Measurements from ENCODE around the gene CADM1. TPM values are rescaled to one million over a fixed set of nuclear protein-coding genes. Genes with fewer than 3 reads are reported as not detected.

CADM1 gene
- total and polyA plus RNA-seq, 4 experiments from 2014 or later, result 2.8 to 5.6 (median 3.3) TPM

- Histone ChIP-seq H3K36me3 (ENCODE audit: insufficient read depth, low read length) (no peaks in the 10 kb centered on the region), H3K27me3 (ENCODE audit: insufficient read depth, low read length) (no peaks in the 10 kb centered on the region), H3K9me3 (ENCODE audit: control insufficient read depth in 1 of 2, low read length in 2 of 2) (no peaks in the 10 kb centered on the region), H3K27ac (ENCODE audit: low read depth, low read length) (no peak overlapping the region), H3K4me1 (ENCODE audit: insufficient read depth, low read length) (peaks cover 4% of the 10 kb centered on the region), H3K4me3 (ENCODE audit: low read length in 2 of 2) (no peak overlapping the region)
- no peak for DNase-seq
- Mint-ChIP-seq H3K27me3 (peaks cover 2 to 3% of the 10 kb centered on the region in 2 donors), H3K4me3 (peak overlapping the region in 1 of 8 donors; percentile 27), H3K27ac (peak overlapping the region in 4 of 7 donors; percentile 13 to 36 (median 24)), H3K9me3 (peaks cover 0 to 4% (median 0%) of the 10 kb centered on the region in 8 donors), H3K4me1 (peaks cover 3 to 6% (median 5%) of the 10 kb centered on the region in 4 donors), H3K36me3 (no peaks in the 10 kb centered on the region)
- intact Hi-C loops (cut with micrococcal nuclease), result no loop called here
- ChIA-PET POLR2A (ENCODE audit: partially characterized antibody) (no interaction called here), CTCF (ENCODE audit: partially characterized antibody) (no interaction called here)
Measured at GRCh38 chr11:115222863-115223530, 281.2 kb downstream of the CADM1 start.

- Histone ChIP-seq H3K27ac (ENCODE audit: low read depth, low read length) (no peak overlapping the region), H3K4me3 (ENCODE audit: low read length in 2 of 2) (no peak overlapping the region), H3K36me3 (ENCODE audit: insufficient read depth, low read length) (no peaks in the 10 kb centered on the region), H3K27me3 (ENCODE audit: insufficient read depth, low read length) (no peaks in the 10 kb centered on the region), H3K9me3 (ENCODE audit: control insufficient read depth in 1 of 2, low read length in 2 of 2) (no peaks in the 10 kb centered on the region), H3K4me1 (ENCODE audit: insufficient read depth, low read length) (peaks cover 4% of the 10 kb centered on the region)
- peak overlapping the region in 1 of 8 donors; percentile 27 for H3K4me3 Mint-ChIP-seq
- DNase-seq, result peak in 2 of 5 donors; percentile 2 to 12
- H3K9me3 Mint-ChIP-seq, result peaks cover 0 to 4% (median 0%) of the 10 kb centered on the region in 8 donors
- intact Hi-C loops (cut with micrococcal nuclease), result no loop called here
- H3K4me1 Mint-ChIP-seq, result peaks cover 6 to 10% (median 8%) of the 10 kb centered on the region in 4 donors
- H3K36me3 Mint-ChIP-seq, result no peaks in the 10 kb centered on the region
- peak overlapping the region in 3 of 7 donors; percentile 13 to 36 (median 22) for H3K27ac Mint-ChIP-seq
- H3K27me3 Mint-ChIP-seq, result peaks cover 2 to 3% of the 10 kb centered on the region in 2 donors
- ChIA-PET CTCF (ENCODE audit: partially characterized antibody) (no interaction called here), POLR2A (ENCODE audit: partially characterized antibody) (no interaction called here)
Measured at GRCh38 chr11:115222218-115222862, 281.9 kb downstream of the CADM1 start.

DNA sequence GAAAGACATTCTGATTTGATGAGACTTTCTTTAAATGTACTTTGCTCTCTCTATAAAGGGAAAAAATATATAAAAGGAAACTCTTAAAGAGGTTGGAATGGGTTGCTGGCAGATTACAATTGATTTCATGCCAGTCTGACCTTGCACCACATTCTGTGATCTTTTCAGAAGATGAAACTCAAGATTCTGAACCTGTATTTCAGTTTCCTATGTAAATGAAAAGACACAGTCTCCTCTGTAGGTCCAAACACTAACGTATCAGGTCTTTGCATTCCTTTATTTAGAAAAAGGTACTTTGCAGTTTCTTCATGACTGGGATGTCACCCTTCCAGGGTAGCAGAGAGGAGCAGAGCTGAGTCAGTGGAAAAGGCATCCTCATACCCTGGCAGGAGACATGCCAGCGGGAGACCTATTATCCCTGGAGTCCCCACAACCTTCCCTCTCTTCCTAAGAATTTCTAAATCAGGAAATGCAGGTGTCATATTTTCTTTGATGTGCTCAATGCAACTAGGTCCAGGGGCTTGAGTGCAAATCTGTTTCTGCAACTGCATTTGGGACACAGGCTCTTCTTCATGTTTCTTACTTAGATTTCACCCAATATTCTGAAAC lies 282.6 kb downstream of the CADM1 start:
- no peak overlapping the region for H3K27ac ChIP-seq (ENCODE audit: low read depth, low read length)
- intact Hi-C loops (cut with micrococcal nuclease), result no loop called here
- POLR2A ChIA-PET (ENCODE audit: partially characterized antibody), result no interaction called here

GRCh38 chr11:115220911-115221310 lies 283.3 kb downstream of the CADM1 start:
- H3K27me3 ChIP-seq (ENCODE audit: insufficient read depth, low read length), result no peaks in the 10 kb centered on the region
- no peak overlapping the region for H3K4me3 Mint-ChIP-seq

More for the DNA sequence above, 282.6 kb downstream of the CADM1 start:
- no peak overlapping the region for H3K4me3 ChIP-seq (ENCODE audit: low read length in 2 of 2)
- CTCF ChIA-PET (ENCODE audit: partially characterized antibody), result no interaction called here
- H3K4me1 Mint-ChIP-seq, result peaks cover 8 to 10% (median 8%) of the 10 kb centered on the region in 4 donors
- no peaks in the 10 kb centered on the region for H3K9me3 ChIP-seq (ENCODE audit: control insufficient read depth in 1 of 2, low read length in 2 of 2)
- H3K36me3 ChIP-seq (ENCODE audit: insufficient read depth, low read length), result no peaks in the 10 kb centered on the region
- H3K27me3 ChIP-seq (ENCODE audit: insufficient read depth, low read length), result no peaks in the 10 kb centered on the region
- peaks cover 4% of the 10 kb centered on the region for H3K4me1 ChIP-seq (ENCODE audit: insufficient read depth, low read length)
- peaks cover 0 to 4% (median 0%) of the 10 kb centered on the region in 8 donors for H3K9me3 Mint-ChIP-seq
- no peak for DNase-seq
- peaks cover 1 to 2% of the 10 kb centered on the region in 2 donors for H3K27me3 Mint-ChIP-seq
- no peak overlapping the region for H3K4me3 Mint-ChIP-seq
- H3K36me3 Mint-ChIP-seq, result no peaks in the 10 kb centered on the region
- peak overlapping the region in 1 of 7 donors; percentile 36 for H3K27ac Mint-ChIP-seq

GRCh38 chr11:115220423-115220822 lies 283.8 kb downstream of the CADM1 start:
- Histone ChIP-seq H3K36me3 (ENCODE audit: insufficient read depth, low read length) (no peaks in the 10 kb centered on the region), H3K27ac (ENCODE audit: low read depth, low read length) (no peak overlapping the region), H3K9me3 (ENCODE audit: control insufficient read depth in 1 of 2, low read length in 2 of 2) (no peaks in the 10 kb centered on the region), H3K4me1 (ENCODE audit: insufficient read depth, low read length) (peaks cover 4% of the 10 kb centered on the region), H3K27me3 (ENCODE audit: insufficient read depth, low read length) (no peaks in the 10 kb centered on the region), H3K4me3 (ENCODE audit: low read length in 2 of 2) (no peak overlapping the region)
- DNase-seq, result no peak
- ChIA-PET CTCF (ENCODE audit: partially characterized antibody) (no interaction called here), POLR2A (ENCODE audit: partially characterized antibody) (no interaction called here)
- H3K4me1 Mint-ChIP-seq, result peaks cover 8 to 10% (median 8%) of the 10 kb centered on the region in 4 donors
- no peak overlapping the region for H3K27ac Mint-ChIP-seq
- H3K4me3 Mint-ChIP-seq, result no peak overlapping the region
- no peaks in the 10 kb centered on the region for H3K36me3 Mint-ChIP-seq
- intact Hi-C loops (cut with micrococcal nuclease), result no loop called here
- H3K27me3 Mint-ChIP-seq, result peaks cover 0 to 6% of the 10 kb centered on the region in 2 donors
- peaks cover 0 to 4% (median 0%) of the 10 kb centered on the region in 8 donors for H3K9me3 Mint-ChIP-seq

More at GRCh38 chr11:115220911-115221310, 283.3 kb downstream of the CADM1 start:
- Histone ChIP-seq H3K4me1 (ENCODE audit: insufficient read depth, low read length) (peaks cover 4% of the 10 kb centered on the region), H3K36me3 (ENCODE audit: insufficient read depth, low read length) (no peaks in the 10 kb centered on the region), H3K27ac (ENCODE audit: low read depth, low read length) (no peak overlapping the region), H3K9me3 (ENCODE audit: control insufficient read depth in 1 of 2, low read length in 2 of 2) (no peaks in the 10 kb centered on the region), H3K4me3 (ENCODE audit: low read length in 2 of 2) (no peak overlapping the region)
- Mint-ChIP-seq H3K9me3 (peaks cover 0 to 4% (median 0%) of the 10 kb centered on the region in 8 donors), H3K27ac (no peak overlapping the region), H3K27me3 (peaks cover 0 to 6% of the 10 kb centered on the region in 2 donors), H3K36me3 (no peaks in the 10 kb centered on the region), H3K4me1 (peaks cover 8 to 10% (median 8%) of the 10 kb centered on the region in 4 donors)
- ChIA-PET CTCF (ENCODE audit: partially characterized antibody) (no interaction called here), POLR2A (ENCODE audit: partially characterized antibody) (no interaction called here)
- intact Hi-C loops (cut with micrococcal nuclease), result no loop called here
- DNase-seq, result no peak

- peaks cover 0 to 3% of the 10 kb centered on the region in 2 donors for H3K27me3 Mint-ChIP-seq
Measured at GRCh38 chr11:115219376-115219775, 284.8 kb downstream of the CADM1 start.

GRCh38 chr11:115217726-115218311 lies 286.4 kb downstream of the CADM1 start:
- Histone ChIP-seq H3K36me3 (ENCODE audit: insufficient read depth, low read length) (no peaks in the 10 kb centered on the region), H3K27ac (ENCODE audit: low read depth, low read length) (no peak overlapping the region), H3K4me3 (ENCODE audit: low read length in 2 of 2) (no peak overlapping the region), H3K27me3 (ENCODE audit: insufficient read depth, low read length) (no peaks in the 10 kb centered on the region), H3K4me1 (ENCODE audit: insufficient read depth, low read length) (peaks cover 4% of the 10 kb centered on the region), H3K9me3 (ENCODE audit: control insufficient read depth in 1 of 2, low read length in 2 of 2) (no peaks in the 10 kb centered on the region)
- DNase-seq, result peak in 1 of 5 donors; percentile 6
- Mint-ChIP-seq H3K4me3 (peak overlapping the region in 1 of 8 donors; percentile 4), H3K27ac (peak overlapping the region in 1 of 7 donors; percentile 13), H3K4me1 (peaks cover 4 to 10% (median 7%) of the 10 kb centered on the region in 4 donors), H3K36me3 (no peaks in the 10 kb centered on the region), H3K9me3 (peaks cover 0 to 2% (median 0%) of the 10 kb centered on the region in 8 donors), H3K27me3 (peaks cover 0 to 3% of the 10 kb centered on the region in 2 donors)
- intact Hi-C loops (cut with micrococcal nuclease), result no loop called here
- POLR2A ChIA-PET (ENCODE audit: partially characterized antibody), result no interaction called here
- CTCF ChIA-PET (ENCODE audit: partially characterized antibody), result interaction anchor here (1.0 kb wide), 1 partner anchor 9 kb away, joined by 3 read pairs; no protein-coding TSS in a partner anchor

More at GRCh38 chr11:115219376-115219775, 284.8 kb downstream of the CADM1 start:
- POLR2A ChIA-PET (ENCODE audit: partially characterized antibody), result no interaction called here
- H3K4me3 Mint-ChIP-seq, result no peak overlapping the region
- no peak overlapping the region for H3K4me3 ChIP-seq (ENCODE audit: low read length in 2 of 2)
- no peaks in the 10 kb centered on the region for H3K9me3 ChIP-seq (ENCODE audit: control insufficient read depth in 1 of 2, low read length in 2 of 2)
- H3K27ac ChIP-seq (ENCODE audit: low read depth, low read length), result no peak overlapping the region
- no peaks in the 10 kb centered on the region for H3K36me3 Mint-ChIP-seq
- no peak for DNase-seq
- H3K9me3 Mint-ChIP-seq, result peaks cover 0 to 4% (median 0%) of the 10 kb centered on the region in 8 donors
- H3K4me1 Mint-ChIP-seq, result peaks cover 8 to 10% (median 8%) of the 10 kb centered on the region in 4 donors
- no peak overlapping the region for H3K27ac Mint-ChIP-seq
- CTCF ChIA-PET (ENCODE audit: partially characterized antibody), result no interaction called here
- H3K36me3 ChIP-seq (ENCODE audit: insufficient read depth, low read length), result no peaks in the 10 kb centered on the region
- no peaks in the 10 kb centered on the region for H3K27me3 ChIP-seq (ENCODE audit: insufficient read depth, low read length)
- intact Hi-C loops (cut with micrococcal nuclease), result no loop called here
- H3K4me1 ChIP-seq (ENCODE audit: insufficient read depth, low read length), result peaks cover 4% of the 10 kb centered on the region

Data from CD4-positive, alpha-beta memory T cell (primary cell).